ENCODE results near the gene CELSR1. TPM values are rescaled to one million over a fixed set of nuclear protein-coding genes. Genes with fewer than 3 reads are reported as not detected.

Gene CELSR1
- total RNA-seq, 1 experiment from 2014 or later: 19.6 TPM

GRCh38 chr22:46508491-46508999 lies 28.9 kb downstream of the CELSR1 start:
- BruUV-seq (replicated peaks): no TSS peak
- H2AFZ ChIP-seq (ENCODE audit: low read depth, low read length, poor library complexity, severe bottlenecking): no peak overlapping the region
- no peaks in the 10 kb centered on the region for H3K27me3 ChIP-seq (ENCODE audit: insufficient read depth, low read length)
- no peaks in the 10 kb centered on the region for H3K9me3 ChIP-seq (ENCODE audit: control insufficient read depth in 1 of 2, insufficient read depth in 1 of 2, low read depth in 1 of 2, low read length in 2 of 2)
- H3K4me3 ChIP-seq (replicated peaks in 1 of 2; ENCODE audit: low read depth in 1 of 2, low read length in 2 of 2): no peak overlapping the region
- H3K9ac ChIP-seq (ENCODE audit: low read length): no peak overlapping the region
- no peaks in the 10 kb centered on the region for H3K79me2 ChIP-seq (ENCODE audit: insufficient read depth, low read length)
- no peaks in the 10 kb centered on the region for H4K20me1 ChIP-seq (ENCODE audit: insufficient read depth)
- ChIA-PET POLR2A (no interaction called here), CTCF (no interaction called here), RAD21 (ENCODE audit: low non-redundant PET in 1 of 2, low total read pairs in 2 of 2, uncharacterized antibody in 2 of 2, unreplicated experiment in 2 of 2) (no interaction called here)
- no peak for ATAC-seq
- no peaks in the 10 kb centered on the region for H3K9me2 ChIP-seq (ENCODE audit: insufficient read depth)
- H3K36me3 ChIP-seq (ENCODE audit: control insufficient read depth in 1 of 2, insufficient read depth in 2 of 2, low read length in 2 of 2): no peaks in the 10 kb centered on the region
- H3K4me1 ChIP-seq (ENCODE audit: control insufficient read depth in 1 of 2, insufficient read depth in 2 of 2, low read length in 2 of 2): no peaks in the 10 kb centered on the region
- TF ChIP-seq CEBPB (IDR thresholded peaks at IDR 0.05; ENCODE audit: low read depth): no peak
- no peak for TF ChIP-seq SIN3A (IDR thresholded peaks at IDR 0.05; ENCODE audit: low read depth)
- no peak for TF ChIP-seq RAD21 (IDR thresholded peaks at IDR 0.05; ENCODE audit: low read depth)
- no peak for TF ChIP-seq ZNF274 (IDR thresholded peaks at IDR 0.05; ENCODE audit: low read depth, low read length)
- TF ChIP-seq TCF7L2 (IDR thresholded peaks at IDR 0.05; ENCODE audit: borderline replicate concordance, extremely low read depth, insufficient read depth, insufficient read length): no peak
- TF ChIP-seq ELF1 (IDR thresholded peaks at IDR 0.05; ENCODE audit: borderline replicate concordance, low read depth): no peak
- no peak for TF ChIP-seq POLR2A (IDR thresholded peaks at IDR 0.05; ENCODE audit: borderline replicate concordance, extremely low read depth, insufficient read depth, insufficient read length)
- TF ChIP-seq JUND (IDR thresholded peaks at IDR 0.05): no peak
- no peak for TF ChIP-seq EZH2phosphoT487 (IDR thresholded peaks at IDR 0.05; ENCODE audit: borderline replicate concordance)
- no peak for TF ChIP-seq CBX3 (IDR thresholded peaks at IDR 0.05; ENCODE audit: low read depth)
- no peak for TF ChIP-seq ATF3 (IDR thresholded peaks at IDR 0.05)
- TF ChIP-seq SP1 (IDR thresholded peaks at IDR 0.05; ENCODE audit: low read depth): no peak
- TF ChIP-seq CTCF (IDR thresholded peaks at IDR 0.05 in 2 of 3, conservative IDR thresholded peaks at IDR 0.05 in 1 of 3; ENCODE audit: borderline replicate concordance in 1 of 3, insufficient read depth in 1 of 3, low read depth in 2 of 3, low read length in 2 of 3): no peak
- no peak for TF ChIP-seq YY1 (IDR thresholded peaks at IDR 0.05; ENCODE audit: extremely low read depth, insufficient replicate concordance, low read depth, low read length)
- no peak for TF ChIP-seq EGR1 (IDR thresholded peaks at IDR 0.05; ENCODE audit: low read depth)
- no peak for TF ChIP-seq EZH2 (IDR thresholded peaks at IDR 0.05)
- TF ChIP-seq REST (IDR thresholded peaks at IDR 0.05; ENCODE audit: low read depth): no peak
- TF ChIP-seq ZFX (IDR thresholded peaks at IDR 0.05): no peak
- H3K27ac ChIP-seq (ENCODE audit: low read depth, low read length): no peak overlapping the region
- intact Hi-C loops (cut with micrococcal nuclease): no loop called here
- DNase-seq (ENCODE audit: low read depth, low spot score): no peak
- H3K4me2 ChIP-seq (ENCODE audit: low read length): no peak overlapping the region
